Thyroid gland (tissue), 4 donors: ENCODE results near the gene RPTOR.

Experiments
- CTCF ChIP-seq, 6 experiments: fragments of 200-600 bp in 3 of 6; fragments of 450-650 bp in 3 of 6; sonication (generic) in 3 of 6; IDR thresholded peaks; one replicate each; pipeline ENCODE4 v1.5.1; 2016 to 2019; ENCODE audit warnings: antibody characterized with exemption in 6 of 6, mild to moderate bottlenecking in 2 of 6, inconsistent platforms in 1 of 6, moderate library complexity in 1 of 6
- POLR2A ChIP-seq, 2 donors: fragments of 450-650 bp; IDR thresholded peaks; one replicate each; pipeline ENCODE4 v1.6.1; 2017; ENCODE audit warnings: antibody characterized with exemption in 2 of 2, mild to moderate bottlenecking in 2 of 2, moderate library complexity in 1 of 2

GRCh38 chr17:80712089-80712488 lies 167.5 kb downstream of the RPTOR start:
- TF ChIP-seq CTCF (IDR thresholded peaks at IDR 0.05), result no peak
- no peak for TF ChIP-seq POLR2A (IDR thresholded peaks at IDR 0.05)
